ENCODE results near the gene DAZAP1.

GRCh38 chr19:1408300-1409203, 1.2 kb downstream of the DAZAP1 start:
- TF ChIP-seq CTCF (conservative IDR thresholded peaks at IDR 0.05) (no peak), EZH2 (IDR thresholded peaks at IDR 0.05; ENCODE audit: low read depth) (no peak)

All from PC-9 (cell line).